WTC11 (cell line): Measurements from ENCODE around the gene EPO.

Experiments
- CTCF ChIP-seq: fragments of 200-600 bp; IDR thresholded peaks from 2 replicates; pipeline ENCODE4 v1.8.0; 2022; ENCODE audit warnings: antibody characterized with exemption
- JUN ChIP-seq: sonication (generic); formaldehyde crosslinking; IDR thresholded peaks from 2 replicates; pipeline ENCODE4 v1.8.0; 2023; ENCODE audit warnings: mild to moderate bottlenecking, missing genetic modification reagents

DNA sequence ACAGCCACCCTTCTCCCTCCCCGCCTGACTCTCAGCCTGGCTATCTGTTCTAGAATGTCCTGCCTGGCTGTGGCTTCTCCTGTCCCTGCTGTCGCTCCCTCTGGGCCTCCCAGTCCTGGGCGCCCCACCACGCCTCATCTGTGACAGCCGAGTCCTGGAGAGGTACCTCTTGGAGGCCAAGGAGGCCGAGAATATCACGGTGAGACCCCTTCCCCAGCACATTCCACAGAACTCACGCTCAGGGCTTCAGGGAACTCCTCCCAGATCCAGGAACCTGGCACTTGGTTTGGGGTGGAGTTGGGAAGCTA is 1.2 kb downstream of the EPO start:
- TF ChIP-seq JUN (CRISPR knock-in tag) (no peak), CTCF (no peak)
